GM19463 (cell line): ENCODE results near the gene EIF4G3.
"Not testable (repeated sequence)": the region's sequence is repeated elsewhere in the genome, so short reads cannot be mapped to it uniquely, and the experiment has no call there.

Source experiments
- ATAC-seq: cut with Tn5 transposase; IDR thresholded peaks from one replicate; pipeline ENCODE4 v1.9.1; 2021; ENCODE audit warnings: mild to moderate bottlenecking, moderate library complexity; ENCODE audit not compliant: unreplicated experiment

The EIF4G3 gene

GRCh38 chr1:21156019-21156418 is 20.7 kb downstream of the EIF4G3 start:
- no peak for ATAC-seq

DNA sequence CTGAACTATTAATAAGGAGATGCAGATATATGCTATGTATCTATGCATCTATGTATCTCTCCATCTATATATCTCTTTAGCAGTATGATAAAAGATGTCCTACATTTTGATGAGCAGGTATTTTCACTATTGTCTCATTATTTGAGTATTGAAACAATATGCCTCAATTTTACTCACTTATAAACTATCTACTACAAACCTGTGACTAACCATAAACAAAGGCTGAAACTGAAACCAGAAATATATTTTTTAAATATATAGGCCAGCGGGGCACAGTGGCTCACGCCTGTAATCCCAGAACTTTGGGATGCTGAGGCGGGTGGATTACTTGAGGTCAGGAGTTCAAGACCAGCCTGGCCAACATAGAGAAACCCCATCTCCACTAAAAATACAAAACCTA is 22.0 kb downstream of the EIF4G3 start:
- no peak for ATAC-seq

- ATAC-seq, result no peak
Measured at GRCh38 chr1:21153388-21153787, 23.3 kb downstream of the EIF4G3 start.

GRCh38 chr1:21152423-21153100 is 24.1 kb downstream of the EIF4G3 start:
- ATAC-seq, result no peak

- ATAC-seq, result no peak
Measured at GRCh38 chr1:21149855-21150432, 26.8 kb downstream of the EIF4G3 start.

- ATAC-seq, result no peak
Measured at GRCh38 chr1:21149430-21149854, 27.3 kb downstream of the EIF4G3 start.

DNA sequence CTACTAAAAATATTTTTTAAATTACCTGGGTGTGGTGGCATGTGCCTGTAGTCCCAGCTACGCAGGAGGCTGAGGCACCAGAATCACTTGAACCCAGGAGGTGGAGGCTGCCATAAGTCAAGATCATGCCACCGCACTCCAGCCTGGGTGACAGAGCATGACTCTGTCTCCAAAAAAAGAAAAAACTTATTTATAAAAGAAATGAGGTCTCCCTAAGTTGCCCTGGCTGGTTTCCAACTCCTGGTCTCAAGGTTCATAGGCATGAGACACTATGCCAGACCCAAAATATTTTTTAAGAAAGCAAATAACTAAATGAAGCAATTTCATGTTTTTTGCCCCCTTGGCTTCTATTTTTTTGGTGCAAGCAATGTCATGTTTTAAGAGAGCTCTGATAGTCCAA is 32.9 kb downstream of the EIF4G3 start:
- no peak for ATAC-seq

- ATAC-seq, result no peak
Measured at GRCh38 chr1:21143138-21143537, 33.6 kb downstream of the EIF4G3 start.

DNA sequence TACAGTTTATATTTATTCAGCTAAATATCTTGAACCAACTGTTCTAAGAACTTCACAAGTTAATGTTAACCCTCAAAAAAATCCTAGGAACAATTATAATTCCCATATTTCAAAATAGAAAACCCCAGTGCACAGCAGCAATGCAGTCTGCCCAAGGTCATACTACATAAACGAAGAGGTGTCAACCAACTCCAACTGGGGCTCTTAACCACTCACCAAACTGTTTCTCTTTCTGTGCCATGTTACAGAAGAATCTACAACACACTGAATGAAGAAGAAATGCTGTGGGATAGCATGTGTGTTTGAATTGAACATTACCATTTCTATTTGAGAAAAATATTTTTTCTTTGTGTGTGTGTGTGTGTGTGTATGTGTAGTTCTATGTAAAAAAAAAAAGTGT is 35.7 kb downstream of the EIF4G3 start:
- no peak for ATAC-seq

DNA sequence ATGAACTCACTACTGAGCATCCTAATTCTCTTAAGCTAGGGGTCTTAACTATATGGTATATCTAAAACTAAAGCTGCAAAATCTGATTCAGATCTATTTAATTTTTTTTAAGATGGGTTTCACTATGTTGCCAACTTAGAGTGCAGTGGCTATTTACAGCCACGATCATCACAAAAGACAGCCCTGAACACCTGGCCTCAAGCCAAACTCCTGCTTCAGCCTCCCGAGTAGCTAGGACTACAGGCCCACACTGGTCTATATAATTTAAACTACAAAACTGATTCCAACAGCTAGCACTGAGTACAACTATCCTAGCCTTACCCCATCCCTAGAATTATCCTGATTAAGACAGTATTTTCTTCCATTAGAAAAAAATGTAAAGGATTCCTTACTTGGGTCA is 37.1 kb downstream of the EIF4G3 start:
- no peak for ATAC-seq

DNA sequence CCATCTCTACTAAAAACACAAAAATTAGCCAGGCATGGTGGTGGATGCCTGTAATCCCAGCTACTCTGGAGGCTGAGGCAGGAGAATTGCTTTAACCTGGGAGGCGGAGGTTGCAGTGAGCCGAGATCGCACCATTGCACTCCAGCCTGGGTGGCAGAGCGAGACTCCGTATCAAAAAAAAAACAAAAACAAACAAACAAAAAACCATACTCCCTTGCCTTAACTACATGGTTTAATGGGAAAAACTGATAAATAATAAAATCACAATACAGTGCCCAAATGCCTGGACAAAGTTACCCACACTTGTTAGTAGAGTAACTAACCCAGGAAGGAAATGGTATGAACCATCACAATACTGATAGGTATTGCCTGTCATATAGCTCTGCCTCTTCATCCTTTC is 40.4 kb downstream of the EIF4G3 start:
- ATAC-seq, result not testable (repeated sequence)

DNA sequence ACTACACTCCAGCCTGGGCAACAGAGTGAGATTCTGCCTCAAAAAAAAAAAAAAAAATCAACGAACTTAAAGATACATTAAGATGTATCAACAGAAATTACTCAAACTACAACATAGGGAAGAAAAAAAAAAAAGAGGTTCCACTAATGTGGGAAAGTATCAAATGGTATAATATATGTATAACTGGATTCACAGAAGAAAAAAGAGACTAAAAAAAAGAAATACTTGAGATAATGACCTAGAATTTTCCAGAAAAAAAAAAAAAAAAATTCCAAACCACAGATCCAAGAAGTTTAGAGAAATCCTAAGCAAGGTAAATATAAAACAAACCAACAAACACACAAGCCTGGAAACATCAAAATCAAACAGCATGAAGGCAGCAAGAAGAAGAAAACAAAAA is 45.5 kb downstream of the EIF4G3 start:
- no peak for ATAC-seq

DNA sequence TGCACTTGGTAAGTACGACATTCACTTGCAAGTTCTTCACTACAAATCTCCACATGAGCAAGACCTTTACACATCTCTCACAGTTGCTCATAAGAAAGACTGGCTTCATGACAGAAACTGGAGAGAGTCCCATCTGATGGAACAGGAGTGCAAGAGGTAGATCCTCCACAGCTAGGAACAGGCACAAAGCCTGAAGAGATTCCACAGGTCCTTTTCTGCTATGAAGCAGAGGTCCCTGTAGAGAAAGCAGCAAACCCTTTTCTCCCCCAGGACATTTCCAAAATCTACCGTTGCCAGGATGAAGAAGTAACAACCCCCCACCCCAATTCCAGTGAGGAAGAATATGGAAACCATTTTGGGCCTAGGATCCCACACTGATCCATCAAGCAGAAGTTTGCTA is 47.3 kb downstream of the EIF4G3 start:
- ATAC-seq, result no peak

DNA sequence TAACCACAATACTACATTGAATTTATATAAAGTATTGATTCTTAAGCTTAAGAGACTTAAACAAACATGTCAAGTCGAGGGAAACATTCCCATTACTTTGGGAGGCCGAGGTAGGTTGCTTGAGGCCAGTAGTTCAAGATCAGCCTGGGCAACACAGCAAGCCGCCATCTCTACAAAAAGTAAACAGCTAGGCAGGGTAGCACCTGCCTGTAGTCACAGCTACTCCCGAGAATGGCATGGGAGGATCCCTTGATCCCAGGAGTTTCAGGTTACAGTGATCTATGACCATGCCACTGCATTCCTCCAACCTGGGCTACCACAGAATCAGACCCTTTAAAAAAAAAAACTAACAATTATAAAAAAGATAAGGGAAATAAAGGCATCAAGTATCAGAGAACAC is 50.4 kb downstream of the EIF4G3 start:
- ATAC-seq, result no peak

DNA sequence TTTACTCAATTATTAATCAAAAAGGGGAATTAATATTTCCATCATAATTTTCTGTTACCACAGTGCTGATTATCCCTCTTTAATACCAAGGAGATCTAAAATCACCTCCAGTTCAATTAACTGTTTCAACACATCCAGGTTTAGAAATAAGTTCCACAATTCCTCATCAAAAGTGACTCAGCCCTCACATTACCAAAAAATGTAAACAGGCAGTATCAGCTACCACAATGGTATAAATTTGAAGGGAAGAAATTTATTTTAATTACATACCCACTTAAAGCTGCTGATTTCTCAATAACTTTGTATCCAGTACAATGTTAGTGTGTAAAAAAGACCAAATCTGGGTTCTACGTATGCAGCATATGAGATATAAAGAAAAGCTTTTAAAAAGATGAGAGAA is 51.9 kb downstream of the EIF4G3 start:
- no peak for ATAC-seq

GRCh38 chr1:21123287-21123948 is 53.3 kb downstream of the EIF4G3 start:
- ATAC-seq, result no peak

- ATAC-seq, result no peak
Measured at GRCh38 chr1:21121764-21122471, 54.8 kb downstream of the EIF4G3 start.

DNA sequence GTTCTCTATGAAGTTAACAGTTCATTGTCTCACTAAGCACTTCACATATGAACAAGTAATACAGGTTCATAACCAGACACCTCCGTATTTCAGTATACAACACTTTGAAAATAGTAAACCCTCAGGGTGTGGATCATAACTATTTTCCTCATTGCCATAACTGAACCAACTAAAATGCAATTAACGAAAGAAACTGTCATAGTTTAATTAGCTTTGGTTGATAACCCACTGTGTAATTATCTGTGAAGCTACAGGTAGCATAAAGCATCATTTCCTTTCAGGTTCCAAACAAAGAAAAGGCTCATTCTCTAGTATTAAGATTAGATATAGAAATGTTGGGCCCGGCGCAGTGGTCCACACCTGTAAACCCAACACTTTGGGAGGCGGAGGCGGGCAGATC is 58.5 kb downstream of the EIF4G3 start:
- no peak for ATAC-seq

DNA sequence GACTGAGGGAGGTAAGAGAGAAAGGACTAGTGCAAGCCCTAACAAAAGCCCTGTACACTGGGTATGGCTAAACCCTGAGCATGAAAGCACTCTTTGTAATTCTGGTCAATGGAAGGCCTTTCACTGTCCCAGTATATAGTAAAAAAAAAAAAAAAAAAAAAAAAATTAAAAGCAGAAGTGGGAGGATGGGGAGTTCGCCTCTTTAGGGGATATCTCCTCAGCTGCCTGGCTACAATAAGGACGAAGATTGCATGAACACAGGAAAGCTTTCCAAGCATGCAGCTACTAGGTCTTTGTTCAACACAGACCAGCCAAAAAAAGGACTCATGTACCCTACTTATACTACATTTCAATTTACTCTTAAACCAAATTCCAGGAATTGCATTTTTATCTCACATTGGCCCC is 59.1 kb downstream of the EIF4G3 start:
- no peak for ATAC-seq

DNA sequence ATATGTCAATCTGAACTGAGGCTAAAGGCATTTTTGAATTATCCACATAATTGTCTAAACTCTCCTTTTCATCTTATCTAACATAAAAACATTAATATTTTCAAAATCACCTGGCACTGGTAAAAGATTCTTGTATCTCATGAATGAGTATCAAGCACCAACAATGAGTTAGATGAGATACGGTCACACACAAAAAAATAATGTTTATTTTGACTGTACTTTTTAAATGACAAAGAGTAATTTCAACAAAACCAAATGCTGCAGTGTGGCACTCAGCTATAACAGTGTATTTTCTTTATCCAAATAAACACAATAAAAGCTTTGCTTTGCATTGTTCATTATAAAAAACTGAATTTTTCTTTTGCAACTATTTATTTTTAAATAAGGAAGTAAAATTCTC is 59.5 kb downstream of the EIF4G3 start:
- no peak for ATAC-seq

- no peak for ATAC-seq
Measured at GRCh38 chr1:21115098-21115760, 61.5 kb downstream of the EIF4G3 start.
